Spleen (tissue), 7 donors: ENCODE results near the gene WFDC10B.

Experiments
- CTCF ChIP-seq, 11 experiments: fragments of 200-600 bp in 7 of 11; fragments of 450-650 bp in 4 of 11; sonication (generic) in 4 of 11; IDR thresholded peaks in 8 of 11; conservative IDR thresholded peaks in 3 of 11; 1 replicate in 7 of 11; 2 replicates in 4 of 11; pipeline versions ENCODE4 v1.4.0 to v1.8.0; 2016 to 2021; ENCODE audit warnings: antibody characterized with exemption in 11 of 11, inconsistent platforms in 4 of 11, mild to moderate bottlenecking in 1 of 11
- POLR2A ChIP-seq, 3 donors: fragments of 450-650 bp; IDR thresholded peaks; one replicate each; pipeline ENCODE4 v1.5.1; 2017; ENCODE audit warnings: antibody characterized with exemption in 3 of 3, mild to moderate bottlenecking in 1 of 3
- donor health status: DM: no; HTN: no; CAD: no; lungs with moderate emphysema.
- donor health status: DM: no; HTN: no; CAD: no.
- donor health status: DM: no; HTN: no; CAD: no.

- TF ChIP-seq CTCF (IDR thresholded peaks at IDR 0.05 in 8 of 11, conservative IDR thresholded peaks at IDR 0.05 in 3 of 11) = no peak
- TF ChIP-seq POLR2A (IDR thresholded peaks at IDR 0.05) = no peak
Observed at GRCh38 chr20:45745015-45745414, 40.2 kb upstream of the WFDC10B start.
